ENCODE results near the gene GLMN.

Gene GLMN, protein sequence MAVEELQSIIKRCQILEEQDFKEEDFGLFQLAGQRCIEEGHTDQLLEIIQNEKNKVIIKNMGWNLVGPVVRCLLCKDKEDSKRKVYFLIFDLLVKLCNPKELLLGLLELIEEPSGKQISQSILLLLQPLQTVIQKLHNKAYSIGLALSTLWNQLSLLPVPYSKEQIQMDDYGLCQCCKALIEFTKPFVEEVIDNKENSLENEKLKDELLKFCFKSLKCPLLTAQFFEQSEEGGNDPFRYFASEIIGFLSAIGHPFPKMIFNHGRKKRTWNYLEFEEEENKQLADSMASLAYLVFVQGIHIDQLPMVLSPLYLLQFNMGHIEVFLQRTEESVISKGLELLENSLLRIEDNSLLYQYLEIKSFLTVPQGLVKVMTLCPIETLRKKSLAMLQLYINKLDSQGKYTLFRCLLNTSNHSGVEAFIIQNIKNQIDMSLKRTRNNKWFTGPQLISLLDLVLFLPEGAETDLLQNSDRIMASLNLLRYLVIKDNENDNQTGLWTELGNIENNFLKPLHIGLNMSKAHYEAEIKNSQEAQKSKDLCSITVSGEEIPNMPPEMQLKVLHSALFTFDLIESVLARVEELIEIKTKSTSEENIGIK

DNA sequence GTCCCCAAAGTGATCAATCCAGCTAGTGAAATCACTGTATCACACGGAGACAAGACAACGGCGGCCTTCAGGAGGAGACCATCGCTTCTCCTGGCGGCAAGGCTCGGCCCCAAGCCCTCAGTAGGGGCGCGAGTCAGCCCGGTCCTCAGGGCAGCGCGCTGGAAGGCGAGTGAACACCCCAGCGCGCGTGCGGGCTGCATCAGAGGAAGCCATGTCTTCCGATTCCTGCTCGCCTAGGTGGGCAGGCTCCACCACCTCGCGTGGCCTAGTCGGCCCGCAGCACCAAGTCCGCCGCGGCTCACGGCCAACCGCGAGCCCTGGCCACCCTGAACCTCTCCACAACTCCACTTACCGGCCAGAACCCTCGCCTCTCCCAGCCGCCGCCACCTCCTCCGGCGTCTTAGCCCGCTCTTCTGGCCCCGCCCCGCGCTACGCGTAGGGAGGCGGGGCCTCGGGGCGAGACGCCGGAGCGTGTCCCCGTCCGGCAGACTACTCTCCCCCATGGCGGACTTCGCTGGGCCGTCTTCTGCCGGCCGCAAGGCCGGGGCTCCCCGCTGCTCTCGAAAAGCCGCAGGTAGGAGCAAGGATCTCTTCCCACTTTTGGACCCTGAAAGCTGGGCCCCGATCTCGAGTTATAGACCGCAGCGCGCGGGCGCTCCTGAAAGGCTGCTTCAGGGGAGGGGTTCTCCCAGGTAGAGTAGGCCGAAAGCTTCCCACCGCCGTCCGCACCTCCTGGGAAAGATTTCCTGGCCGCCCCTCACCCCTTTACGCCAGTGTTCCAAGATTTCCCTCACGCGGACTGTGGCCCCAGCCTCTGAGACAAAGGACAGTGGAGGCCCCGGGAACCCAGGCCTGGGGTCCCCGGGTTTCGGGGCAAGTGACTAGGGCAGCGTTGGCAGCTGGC is at the start of gene GLMN, which contains the start of gene RPAP2:
Gene GLMN (minus strand): TSS at position 415 of the 904 bp plus-strand sequence. CDS start 988 bp downstream, outside the sequence.
Gene RPAP2 (plus strand): TSS at position 487 of the 904 bp plus-strand sequence. CDS start 15 bp downstream, at position 502.
- DNase-seq (ENCODE audit: low read depth): peak; percentile 86

DNA sequence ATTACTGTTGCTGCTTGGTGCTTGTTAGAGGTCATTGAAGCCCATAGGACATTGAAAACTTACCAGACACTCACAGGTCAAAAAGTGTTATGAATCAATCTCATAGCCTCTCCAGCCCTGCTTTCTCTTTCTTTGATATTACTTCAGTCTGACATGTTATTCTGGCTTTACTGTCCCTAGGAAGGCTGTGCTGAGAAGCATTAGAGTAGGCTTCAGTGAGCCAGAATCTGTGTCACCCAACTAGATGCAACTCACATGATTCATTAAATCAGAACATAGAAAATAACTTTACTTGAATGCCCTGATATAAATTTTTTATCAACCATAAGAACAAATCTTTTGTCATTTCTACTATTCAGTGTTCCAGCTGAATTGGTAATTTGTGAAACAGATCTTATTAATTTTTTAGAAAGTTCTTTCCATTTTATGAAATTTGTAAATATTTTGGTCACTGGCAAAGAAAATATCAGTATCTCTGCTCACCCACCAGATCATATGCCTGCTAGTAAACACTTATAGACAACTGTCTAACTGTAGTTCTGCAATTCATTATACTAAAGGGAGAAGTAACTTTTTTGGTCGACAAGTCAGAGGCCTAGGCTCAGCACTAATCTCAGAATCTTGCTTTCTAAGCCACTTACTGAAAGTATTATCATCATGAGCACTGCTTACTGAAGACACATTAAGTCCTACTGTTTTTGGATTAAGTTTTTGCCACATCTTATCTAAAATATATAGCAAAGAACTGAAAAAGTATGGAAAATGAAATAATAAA is 48.3 kb upstream of the GLMN start:
- peak; percentile 6 for DNase-seq (ENCODE audit: low read depth)

DNA sequence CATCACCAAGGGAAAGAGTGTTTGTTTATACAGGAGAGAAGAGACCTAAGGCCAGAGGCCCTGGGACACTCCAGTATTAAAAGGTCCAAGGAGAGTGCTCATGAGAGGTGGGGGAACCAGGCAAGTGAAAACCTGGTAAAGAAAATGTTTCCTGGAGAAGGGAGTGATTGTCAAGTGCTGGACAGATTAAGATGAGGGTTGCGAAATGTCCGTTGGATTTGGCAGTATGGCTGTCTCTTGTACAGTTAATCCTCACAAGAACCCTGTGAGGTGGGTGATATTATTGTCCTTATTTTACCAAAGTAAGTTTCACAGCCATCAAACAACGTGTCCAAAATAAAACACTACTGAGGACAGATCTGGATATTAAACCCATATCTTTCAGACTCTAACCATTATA is 44.3 kb upstream of the GLMN start:
- DNase-seq (ENCODE audit: low read depth): peak; percentile 76

DNA sequence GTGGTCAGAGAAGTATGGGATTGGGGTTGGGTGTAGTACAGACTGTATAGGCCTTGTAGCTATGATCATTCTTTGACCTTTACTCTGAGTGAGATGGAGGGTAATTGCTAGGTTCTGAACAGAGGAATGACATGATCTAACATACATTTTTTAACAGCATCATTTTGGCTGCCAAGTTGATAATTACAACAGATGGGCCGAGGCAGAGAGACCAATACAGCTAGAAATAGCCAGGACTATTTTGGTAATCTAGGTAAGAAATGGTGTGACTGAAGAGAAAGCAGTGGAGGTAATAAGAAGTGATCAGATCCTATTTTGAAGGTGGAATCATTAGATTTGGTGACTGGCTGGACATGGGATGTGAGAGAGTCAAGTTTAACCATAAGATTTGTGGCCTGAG is 43.6 kb upstream of the GLMN start:
- no peak for DNase-seq (ENCODE audit: low read depth)

DNA sequence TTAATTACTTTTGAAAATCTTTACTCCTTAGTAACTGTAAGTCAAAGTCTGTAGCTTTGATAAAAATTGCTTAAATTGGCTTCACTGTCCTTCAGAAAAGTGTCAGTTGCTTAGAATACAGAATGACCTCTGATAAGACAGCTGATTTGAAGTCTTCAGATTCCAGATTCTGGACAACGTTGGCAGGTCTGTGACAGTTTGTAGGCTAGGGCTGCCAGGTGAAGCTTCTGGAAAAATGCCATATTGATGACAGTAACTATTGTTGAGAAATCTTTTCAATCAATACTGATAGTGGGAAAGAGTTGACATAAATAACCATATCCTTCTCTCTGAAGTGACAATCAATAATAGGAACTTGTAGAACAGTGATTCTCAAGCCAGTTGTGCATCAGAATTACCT is 41.4 kb upstream of the GLMN start:
- DNase-seq (ENCODE audit: low read depth): no peak

DNA sequence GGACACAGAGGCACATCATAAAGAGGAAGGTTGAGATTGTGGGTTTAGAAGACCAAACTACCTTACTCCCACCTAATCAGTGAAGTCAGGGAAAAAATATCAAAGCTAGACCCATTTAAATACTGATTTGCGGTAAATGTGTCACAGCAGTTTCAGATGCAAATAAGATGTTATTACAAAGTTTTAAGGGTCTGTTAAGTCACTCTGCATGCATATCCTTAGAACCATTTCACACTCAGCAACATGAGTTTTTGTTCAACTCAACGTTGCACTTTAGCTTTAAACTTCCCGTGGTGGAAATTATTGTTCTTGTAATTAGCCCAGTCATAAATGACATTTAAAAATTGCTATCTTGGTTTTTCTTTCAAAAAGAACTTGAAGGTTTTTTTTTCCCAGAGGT is 34.9 kb upstream of the GLMN start:
- no peak for DNase-seq (ENCODE audit: low read depth)

DNA sequence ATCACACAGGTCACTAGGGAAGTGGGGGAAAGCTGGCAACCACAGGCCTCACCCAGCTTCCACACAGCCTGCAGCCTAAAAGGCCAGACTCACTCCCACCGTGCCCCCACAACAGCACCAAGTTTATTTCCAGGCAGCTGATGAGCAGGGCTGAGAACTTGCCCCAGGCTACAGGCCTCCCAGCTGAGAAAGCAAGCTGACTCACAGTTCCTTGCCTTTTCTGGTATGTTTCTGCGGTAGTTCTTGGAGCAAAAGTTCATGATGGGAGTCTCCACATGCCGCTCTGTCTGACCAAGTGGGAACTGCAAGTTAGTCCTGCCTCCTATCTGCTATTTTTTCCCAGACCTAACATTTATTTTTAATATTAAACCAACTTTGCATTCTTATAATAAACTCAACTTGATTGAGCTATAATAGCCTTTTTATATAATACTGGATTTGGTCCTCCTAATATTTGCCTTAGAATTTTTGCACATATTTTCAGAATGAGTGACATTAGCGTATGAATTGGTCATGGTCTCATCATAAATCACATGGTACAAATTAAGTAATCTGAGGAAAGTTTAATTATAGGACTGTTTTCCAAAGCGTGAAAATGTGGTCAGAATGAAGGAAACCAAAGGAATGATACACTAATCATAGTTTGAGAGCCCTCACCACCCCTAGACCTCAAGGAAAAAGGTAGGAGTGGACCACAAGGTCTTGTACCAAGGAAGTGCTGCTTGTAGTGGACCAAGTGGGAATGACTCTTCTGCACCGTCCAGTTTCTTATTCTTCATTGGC is 30.8 kb upstream of the GLMN start:
- DNase-seq (ENCODE audit: low read depth): peak; percentile 97

DNA sequence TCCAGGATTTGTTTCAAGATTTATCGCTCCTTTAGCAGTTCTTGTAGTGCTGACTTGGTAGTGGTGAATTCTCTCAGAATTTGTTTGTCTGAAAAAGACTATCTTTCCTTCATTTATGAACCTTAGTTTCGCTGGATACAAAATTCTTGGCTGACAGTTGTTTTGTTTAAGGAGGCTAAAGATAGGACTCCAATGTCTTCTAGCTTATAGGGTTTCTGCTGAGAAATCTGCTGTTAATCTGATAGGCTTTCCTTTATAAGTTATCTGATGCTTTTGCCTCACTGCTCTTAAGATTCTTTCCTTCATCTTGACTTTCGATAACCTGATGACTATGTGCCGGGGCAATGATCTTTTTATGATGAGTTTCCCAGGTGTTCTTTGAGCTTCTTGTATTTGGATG is 29.0 kb upstream of the GLMN start:
- no peak for DNase-seq (ENCODE audit: low read depth)

DNA sequence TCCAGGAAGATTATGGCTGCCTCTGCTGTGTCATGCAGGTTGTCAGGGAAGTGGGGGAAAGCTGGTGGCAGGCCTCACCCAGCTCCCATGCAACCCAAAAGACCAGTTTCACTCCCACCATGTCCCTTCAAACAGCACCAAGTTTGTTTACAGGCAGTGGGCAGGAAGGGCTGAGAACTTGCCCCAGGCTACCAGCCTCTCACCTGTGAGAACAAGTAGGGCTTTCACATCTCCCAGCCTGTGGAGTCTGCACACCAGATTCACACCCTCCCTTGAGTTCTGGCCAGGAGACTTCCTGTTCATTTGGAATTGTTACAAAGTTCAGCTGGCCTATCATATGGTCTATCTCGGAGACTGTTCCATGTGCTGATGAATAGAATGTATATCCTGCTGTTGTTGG is 27.9 kb upstream of the GLMN start:
- no peak for DNase-seq (ENCODE audit: low read depth)

DNA sequence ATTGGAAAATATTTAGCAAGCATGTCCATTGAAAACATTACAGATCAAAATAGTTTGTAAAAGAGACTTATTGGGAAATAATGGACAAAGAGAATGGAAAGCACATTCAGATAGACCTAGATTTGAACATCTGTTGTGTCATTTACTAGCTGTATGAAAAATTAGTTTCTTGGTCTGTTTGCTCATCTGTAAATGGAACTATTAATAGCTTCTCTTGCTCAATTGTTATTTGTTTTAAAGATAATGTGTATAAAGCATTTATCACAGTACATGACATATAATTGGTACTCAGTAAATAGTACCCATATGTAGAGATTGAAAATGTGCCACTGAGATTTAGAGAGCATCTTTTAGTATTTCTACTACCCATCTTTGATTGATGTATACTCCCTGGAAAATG is 26.0 kb upstream of the GLMN start:
- no peak for DNase-seq (ENCODE audit: low read depth)

DNA sequence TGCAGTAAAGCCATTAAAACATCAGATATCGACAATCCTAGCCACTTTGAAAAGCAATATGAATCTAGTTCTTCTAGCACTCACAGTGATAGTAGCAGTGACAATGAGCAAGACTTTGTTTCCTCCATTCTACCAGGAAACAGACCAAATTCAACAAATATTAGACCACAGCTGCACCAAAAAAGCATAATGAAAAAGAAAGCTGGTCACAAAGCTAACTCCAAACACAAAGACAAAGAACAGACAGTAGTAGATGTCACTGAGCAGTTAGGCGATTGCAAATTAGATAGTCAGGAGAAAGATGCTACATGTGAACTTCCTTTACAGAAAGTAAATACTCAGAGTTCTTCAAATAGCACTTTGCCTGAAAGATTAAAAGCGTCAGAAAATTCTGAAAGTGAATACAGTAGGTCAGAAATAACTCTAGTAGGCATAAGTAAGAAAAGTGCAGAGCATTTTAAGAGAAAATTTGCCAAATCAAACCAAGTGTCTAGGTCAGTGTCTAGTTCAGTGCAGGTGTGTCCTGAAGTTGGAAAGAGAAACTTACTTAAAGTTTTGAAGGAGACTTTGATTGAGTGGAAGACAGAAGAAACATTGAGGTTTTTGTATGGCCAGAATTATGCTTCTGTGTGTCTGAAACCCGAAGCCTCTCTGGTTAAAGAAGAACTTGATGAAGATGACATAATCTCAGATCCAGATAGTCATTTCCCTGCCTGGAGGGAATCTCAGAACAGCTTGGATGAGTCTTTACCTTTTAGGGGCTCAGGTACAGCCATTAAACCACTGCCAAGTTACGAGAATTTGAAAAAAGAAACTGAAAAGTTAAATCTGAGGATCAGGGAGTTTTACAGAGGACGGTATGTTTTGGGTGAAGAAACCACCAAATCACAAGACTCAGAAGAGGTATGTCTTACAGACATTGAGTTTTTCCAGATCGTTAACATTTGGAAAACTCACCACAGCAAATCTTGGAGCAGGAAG is 25.0 kb upstream of the GLMN start:
- DNase-seq (ENCODE audit: low read depth): peak; percentile 21

DNA sequence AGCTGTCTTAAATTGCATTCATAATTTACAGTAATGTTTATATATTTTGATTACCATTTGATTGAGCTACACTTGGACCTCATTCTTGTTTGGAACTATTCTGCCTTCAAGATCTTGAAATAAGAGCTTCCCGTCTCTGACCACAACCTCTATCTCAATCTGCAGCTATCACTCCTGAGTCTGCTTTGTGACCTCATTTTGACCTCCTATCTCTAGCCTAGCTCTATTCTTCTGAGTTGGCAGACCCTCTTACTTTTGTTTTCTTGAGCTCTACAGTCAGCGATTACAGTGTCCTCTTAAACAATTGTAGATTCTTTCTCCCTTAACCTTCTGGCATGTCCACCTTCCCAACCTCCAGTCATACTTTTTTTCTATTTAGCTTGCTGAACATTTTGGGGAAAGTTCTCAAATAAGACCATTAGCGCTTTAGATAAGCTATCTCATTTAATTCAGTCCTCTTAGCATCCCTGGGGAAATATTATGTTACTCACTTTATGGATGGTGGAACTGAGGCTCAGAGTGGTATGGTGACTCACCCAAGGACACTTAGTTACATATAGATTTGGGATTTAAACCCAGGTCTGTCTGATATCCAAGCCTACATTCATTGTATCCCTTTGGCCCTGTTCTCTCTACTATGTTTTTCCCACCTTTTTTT is 19.2 kb upstream of the GLMN start:
- peak; percentile 39 for DNase-seq (ENCODE audit: low read depth)

DNA sequence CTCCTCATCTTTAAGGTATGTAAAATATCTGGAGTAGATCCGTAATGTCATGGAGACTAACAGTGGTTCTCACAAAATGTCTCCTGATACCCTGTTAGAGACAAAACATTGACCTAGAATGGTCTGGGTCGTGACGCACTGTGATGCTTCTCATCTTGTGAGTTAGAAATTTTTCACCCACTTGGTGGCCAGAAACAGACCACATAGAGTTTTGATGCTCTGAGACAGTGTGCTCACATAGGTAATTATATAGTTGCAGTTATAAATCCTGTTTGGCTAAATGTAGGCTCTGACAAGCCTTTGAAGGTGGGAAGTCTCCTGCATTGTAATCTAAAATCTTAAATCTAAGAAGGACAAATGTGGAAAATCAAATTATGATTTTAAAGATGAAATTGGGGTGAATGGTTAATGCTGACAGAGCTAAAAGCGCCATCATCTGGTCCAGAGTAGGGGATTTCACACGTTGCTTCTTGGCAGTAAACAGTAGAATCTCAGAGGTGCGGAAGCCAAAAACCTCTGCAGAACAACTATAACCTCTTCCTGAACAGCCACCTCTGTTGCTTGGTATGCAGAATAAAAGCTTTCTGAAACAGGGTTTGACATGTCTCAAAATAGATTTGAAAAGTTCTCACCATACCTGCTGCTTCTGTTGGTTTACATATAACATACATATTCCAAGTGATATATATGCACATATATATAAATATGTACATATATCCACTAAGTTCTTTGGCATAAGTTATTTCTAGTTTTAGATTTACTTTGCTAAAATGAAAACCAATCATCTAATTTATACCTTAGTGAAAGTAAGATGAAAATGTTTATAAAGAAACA is 17.2 kb upstream of the GLMN start:
- no peak for DNase-seq (ENCODE audit: low read depth)

DNA sequence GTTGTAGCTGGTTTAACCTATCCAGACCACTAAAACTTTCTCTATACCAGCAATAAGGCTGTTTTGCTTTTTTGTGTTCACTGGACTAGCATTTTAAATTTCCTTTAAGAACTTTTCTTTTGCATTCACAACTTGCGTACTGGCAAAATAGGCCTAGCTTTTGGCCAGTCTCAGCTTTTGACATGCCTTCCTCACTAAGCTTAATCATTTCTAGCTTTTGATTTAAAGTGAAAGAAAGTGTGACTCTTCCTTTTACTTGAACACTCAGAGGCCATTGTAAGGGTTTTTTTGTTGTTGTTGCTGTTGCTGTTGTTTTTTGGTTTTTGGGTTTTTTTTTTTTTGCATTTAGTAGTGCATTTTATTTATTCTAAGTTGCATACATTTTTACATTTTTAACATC is 15.2 kb upstream of the GLMN start:
- DNase-seq (ENCODE audit: low read depth): no peak

DNA sequence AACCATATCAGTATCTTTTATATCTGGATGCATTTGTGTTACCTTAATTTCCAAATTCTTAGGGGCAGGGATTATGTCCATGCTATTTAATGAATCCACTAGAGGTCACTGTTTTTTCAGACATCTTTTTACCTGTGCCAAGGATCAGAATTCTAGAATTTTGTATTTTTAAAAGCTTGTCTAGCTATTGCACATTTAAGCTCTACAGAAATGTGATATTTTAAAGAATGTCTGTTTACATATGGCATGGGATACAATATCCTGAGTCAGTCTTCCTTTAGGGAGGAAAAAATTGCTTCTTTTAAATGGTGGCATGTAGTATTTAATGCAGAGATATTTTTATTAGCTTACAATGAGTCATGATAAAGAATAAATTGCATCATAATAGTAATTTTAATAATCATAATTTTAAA is 11.4 kb upstream of the GLMN start:
- DNase-seq (ENCODE audit: low read depth): peak; percentile 39

DNA sequence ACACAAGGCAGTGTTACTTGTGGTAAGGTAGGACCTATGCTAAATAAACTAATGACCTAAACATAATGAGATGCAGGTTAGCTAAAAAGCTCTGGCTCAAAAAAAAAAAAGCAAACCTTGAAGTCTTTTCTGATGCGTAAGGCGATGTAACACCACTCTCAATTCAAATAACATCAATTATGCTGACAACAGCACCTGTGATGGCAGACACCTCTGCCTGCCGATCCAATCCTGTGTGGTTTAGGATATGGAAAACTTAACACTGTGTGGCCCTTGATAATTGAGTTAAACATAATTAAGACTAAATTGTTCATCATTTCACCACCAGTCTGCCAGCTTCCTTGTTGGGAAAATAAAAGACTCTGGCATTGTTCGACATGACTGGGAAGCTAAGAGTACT is 9.2 kb upstream of the GLMN start:
- DNase-seq (ENCODE audit: low read depth): no peak

DNA sequence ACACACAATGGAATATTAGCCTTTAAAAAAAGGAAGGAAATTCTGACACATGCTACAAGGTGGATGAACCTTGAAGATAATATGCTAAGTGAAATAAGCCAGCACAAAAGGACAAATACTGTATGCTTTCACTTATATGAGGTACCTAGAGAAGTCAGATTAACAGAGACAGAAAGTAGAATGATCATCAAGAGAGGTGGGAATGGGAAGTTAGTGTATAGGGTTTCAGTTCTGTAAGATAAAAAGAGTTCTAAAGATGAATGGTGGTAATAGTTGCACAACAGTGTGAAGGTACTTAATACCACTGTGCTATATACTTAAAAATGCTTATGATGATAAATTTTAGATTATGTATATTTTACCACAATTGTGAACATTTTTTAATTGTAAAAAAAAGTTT is 7.2 kb upstream of the GLMN start:
- no peak for DNase-seq (ENCODE audit: low read depth)

DNA sequence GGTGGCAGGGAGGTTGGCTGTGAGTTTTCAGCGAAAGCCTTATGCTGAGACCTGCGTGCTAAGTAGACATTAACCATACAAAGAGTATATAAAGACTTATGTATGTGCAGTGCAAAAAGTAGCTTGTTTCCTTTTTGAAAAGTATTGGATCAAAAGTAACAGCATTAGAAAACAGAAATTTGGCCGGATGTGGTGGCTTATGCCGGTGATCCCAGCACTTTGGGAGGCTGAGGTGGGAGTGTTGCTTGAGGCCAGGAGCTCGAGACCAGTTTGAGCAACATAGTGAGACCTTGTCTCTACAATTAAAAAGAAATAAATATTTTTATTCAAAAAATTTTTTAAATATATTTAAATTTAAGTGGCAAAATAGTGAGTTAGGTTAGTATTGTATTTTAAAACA is 2.2 kb upstream of the GLMN start:
- DNase-seq (ENCODE audit: low read depth): no peak

All from iris pigment epithelial cell (primary cell).